Thymus (tissue), 11 donors: ENCODE measurements around the gene TBCK. TPM values are rescaled to one million over a fixed set of nuclear protein-coding genes. Genes with fewer than 3 reads are reported as not detected.

ENCODE experiments used
- DNase-seq, 9 donors: peaks; one replicate each; pipeline ENCODE4 v3.0.0-alpha.2; 2013; ENCODE audit warnings: low spot score in 9 of 9, low read depth in 6 of 9, missing footprints in 1 of 9
- H3K27ac ChIP-seq, 2 donors: one replicate each; pipeline ENCODE4 v1.5.1; 2013; ENCODE audit warnings: control low read depth in 1 of 2, low read depth in 1 of 2, low read length in 1 of 2, mild to moderate bottlenecking in 1 of 2, moderate library complexity in 1 of 2
- H3K27me3 ChIP-seq, 2 donors: one replicate each; pipeline ENCODE4 v1.5.1; 2013; ENCODE audit warnings: low read length in 1 of 2; ENCODE audit not compliant: control insufficient read depth in 2 of 2, insufficient read depth in 1 of 2
- H3K36me3 ChIP-seq, 2 donors: one replicate each; pipeline ENCODE4 v1.5.1; 2013; ENCODE audit warnings: low read length in 1 of 2, mild to moderate bottlenecking in 1 of 2, moderate library complexity in 1 of 2; ENCODE audit not compliant: control insufficient read depth in 2 of 2, insufficient read depth in 2 of 2
- H3K4me1 ChIP-seq, 2 donors: one replicate each; pipeline ENCODE4 v1.5.1; 2013; ENCODE audit warnings: low read length in 2 of 2; ENCODE audit not compliant: control insufficient read depth in 2 of 2, insufficient read depth in 2 of 2
- H3K4me3 ChIP-seq, 2 donors: one replicate each; pipeline ENCODE4 v1.5.1; 2013; ENCODE audit warnings: low read length in 2 of 2, control low read depth in 1 of 2, mild to moderate bottlenecking in 1 of 2
- H3K9me3 ChIP-seq, 2 donors: one replicate each; pipeline ENCODE4 v1.5.1; 2013; ENCODE audit warnings: low read length in 1 of 2, mild to moderate bottlenecking in 1 of 2; ENCODE audit not compliant: control insufficient read depth in 2 of 2, insufficient read depth in 1 of 2
- WGBS: extraction: QIAGEN DNeasy Blood & Tissue Kit; methylation state at CpG from one replicate; pipeline ENCODE4 v1.1.7; 2013; 5-methylcytosine and 5-hydroxymethylcytosine counted together
- polyA plus RNA-seq: library from polyadenylated mRNA; stranded (reverse); fragments of 200-250 nt; gene quantifications from one replicate; pipeline ENCODE4 v1.2.3, GENCODE V29; 2013
- total RNA-seq: library from RNA; stranded (reverse); fragments of 120-200 nt; gene quantifications from one replicate; pipeline ENCODE4 v1.2.4, GENCODE V29; 2013
- donor health status: healthy.

Gene TBCK
- total and polyA plus RNA-seq, 2 donors, result 17.9 to 34.8 TPM

GRCh38 chr4:106347167-106347566, 31.2 kb upstream of the TBCK start:
- H3K27me3 ChIP-seq, result no peaks in the 10 kb centered on the region
- no peak overlapping the region for H3K27ac ChIP-seq
- no peaks in the 10 kb centered on the region for H3K9me3 ChIP-seq
- H3K36me3 ChIP-seq, result peaks cover 0 to 30% of the 10 kb centered on the region in 2 donors
- no peaks in the 10 kb centered on the region for H3K4me1 ChIP-seq
- no peak overlapping the region for H3K4me3 ChIP-seq
- no peak for DNase-seq
- WGBS, result 96% methylated on average over 1 of the region's 1 CpG

- Histone ChIP-seq H3K27ac (no peak overlapping the region), H3K27me3 (no peaks in the 10 kb centered on the region), H3K4me1 (no peaks in the 10 kb centered on the region), H3K9me3 (no peaks in the 10 kb centered on the region), H3K4me3 (no peak overlapping the region), H3K36me3 (peaks cover 3 to 34% of the 10 kb centered on the region in 2 donors)
- DNase-seq, result no peak
- WGBS, result 96% methylated on average over 1 of the region's 1 CpG
These were observed 28.6 kb upstream of the TBCK start for GRCh38 chr4:106344647-106344970.

DNA sequence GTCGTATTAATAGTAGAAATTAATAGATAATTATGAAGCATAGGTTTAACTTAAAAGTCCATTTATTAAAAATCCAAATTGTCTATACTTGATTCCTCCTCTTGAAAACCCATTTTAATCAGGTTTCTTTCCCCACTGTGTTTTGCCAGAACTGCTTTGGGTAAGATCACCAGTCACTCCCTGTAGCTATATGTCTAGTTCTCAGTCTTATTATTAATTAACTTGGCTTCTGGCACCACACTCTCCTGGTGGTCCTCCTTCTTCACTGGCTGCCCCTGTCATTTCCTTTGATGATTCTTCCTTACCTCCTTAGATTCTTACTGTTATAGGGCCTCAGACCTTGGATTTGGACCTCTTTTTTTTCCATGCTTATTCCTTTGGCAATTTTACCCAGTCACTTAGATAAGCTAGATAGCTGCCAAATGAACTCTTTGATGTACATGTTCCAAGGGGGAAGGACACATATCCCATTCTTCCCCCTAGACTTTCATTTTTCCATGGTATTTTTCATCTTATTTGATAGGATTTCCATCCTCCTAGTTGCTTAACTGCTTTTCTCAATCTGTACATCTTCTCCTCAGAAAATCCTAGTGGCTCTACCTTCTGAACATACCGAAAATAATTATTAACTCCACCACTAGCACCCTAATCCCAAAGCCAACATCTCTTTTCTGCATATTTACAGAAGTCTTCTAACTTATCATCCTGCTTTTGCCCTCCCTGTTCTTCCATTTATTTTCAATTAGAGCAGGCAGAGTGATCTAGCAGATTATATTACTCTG, 28.0 kb upstream of the TBCK start:
- Histone ChIP-seq H3K36me3 (peaks cover 3 to 36% of the 10 kb centered on the region in 2 donors), H3K4me1 (no peaks in the 10 kb centered on the region), H3K9me3 (no peaks in the 10 kb centered on the region), H3K27me3 (no peaks in the 10 kb centered on the region), H3K27ac (no peak overlapping the region), H3K4me3 (no peak overlapping the region)
- WGBS, result 97% methylated on average over 2 of the region's 2 CpGs
- no peak for DNase-seq

GRCh38 chr4:106340774-106341173, 24.8 kb upstream of the TBCK start:
- Histone ChIP-seq H3K27me3 (no peaks in the 10 kb centered on the region), H3K9me3 (peaks cover 0 to 4% of the 10 kb centered on the region in 2 donors), H3K27ac (no peak overlapping the region), H3K4me3 (no peak overlapping the region), H3K36me3 (peaks cover 15 to 48% of the 10 kb centered on the region in 2 donors), H3K4me1 (no peaks in the 10 kb centered on the region)
- DNase-seq, result no peak
- 73% methylated on average over 1 of the region's 1 CpG for WGBS

DNA sequence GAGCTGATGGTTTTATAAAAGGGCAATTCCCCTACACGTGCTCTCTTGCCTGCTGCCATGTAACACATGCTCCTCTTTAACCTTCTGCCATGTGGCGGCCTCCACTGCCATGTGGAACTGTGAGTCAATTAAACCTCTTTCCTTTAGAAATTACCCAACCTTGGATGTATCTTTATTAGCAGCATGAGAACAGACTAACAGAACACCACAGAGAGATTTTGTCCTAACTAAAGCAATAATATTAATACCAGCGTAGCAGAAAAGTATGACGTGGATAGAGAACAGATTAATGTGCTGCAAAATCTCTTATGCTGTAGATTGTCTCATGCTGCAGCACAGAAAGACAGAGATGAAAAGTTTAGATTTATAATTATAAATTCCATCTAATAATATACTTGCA, 23.4 kb upstream of the TBCK start:
- Histone ChIP-seq H3K27ac (no peak overlapping the region), H3K36me3 (peaks cover 15 to 48% of the 10 kb centered on the region in 2 donors), H3K27me3 (no peaks in the 10 kb centered on the region), H3K4me3 (no peak overlapping the region), H3K9me3 (peaks cover 0 to 4% of the 10 kb centered on the region in 2 donors), H3K4me1 (no peaks in the 10 kb centered on the region)
- no peak for DNase-seq
- WGBS, result 97% methylated on average over 4 of the region's 4 CpGs

DNA sequence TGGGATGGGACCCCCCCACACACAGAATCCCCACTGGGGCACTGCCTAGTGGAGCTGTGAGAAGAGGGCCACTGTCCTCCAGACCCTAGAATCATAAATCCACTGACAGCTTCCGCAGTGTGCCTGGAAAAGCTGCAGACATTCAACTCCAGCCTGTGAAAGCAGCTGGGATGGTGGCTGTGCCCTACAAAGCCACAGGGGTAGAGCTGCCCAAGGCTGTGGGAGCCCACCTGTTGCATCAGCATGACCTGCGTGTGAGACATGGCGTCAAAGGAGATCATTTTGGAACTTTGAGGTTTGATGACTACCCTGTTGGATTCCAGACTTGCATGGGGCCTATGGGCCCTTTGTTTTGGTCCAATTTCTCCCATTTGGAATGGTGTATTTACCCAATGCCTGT, 22.7 kb upstream of the TBCK start:
- Histone ChIP-seq H3K4me3 (no peak overlapping the region), H3K27me3 (no peaks in the 10 kb centered on the region), H3K27ac (no peak overlapping the region), H3K9me3 (peaks cover 0 to 4% of the 10 kb centered on the region in 2 donors), H3K4me1 (no peaks in the 10 kb centered on the region), H3K36me3 (peaks cover 15 to 47% of the 10 kb centered on the region in 2 donors)
- over 99% methylated on average over 3 of the region's 3 CpGs for WGBS
- DNase-seq, result no peak

DNA sequence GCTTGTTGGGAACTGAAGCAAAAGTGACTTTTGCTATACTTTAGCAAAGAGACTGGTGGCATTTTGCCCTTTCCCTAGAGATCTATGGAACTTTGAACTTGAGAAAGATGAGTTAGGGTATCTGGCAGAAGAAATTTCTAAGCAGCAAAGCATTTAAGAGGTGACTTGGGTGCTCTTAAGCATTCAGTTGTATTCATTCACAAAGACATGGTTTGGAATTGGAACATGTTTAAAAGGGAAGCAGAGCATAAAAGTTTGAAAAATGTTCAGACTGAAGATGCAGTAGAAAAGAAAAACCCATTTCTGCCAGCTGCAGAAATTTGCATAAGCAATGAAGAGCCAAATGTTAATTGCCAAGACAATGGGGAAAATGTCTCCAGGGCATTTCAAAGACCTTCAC, 21.9 kb upstream of the TBCK start:
- H3K27me3 ChIP-seq, result no peaks in the 10 kb centered on the region
- peaks cover 15 to 52% of the 10 kb centered on the region in 2 donors for H3K36me3 ChIP-seq
- no peak overlapping the region for H3K4me3 ChIP-seq
- no peak for DNase-seq
- H3K4me1 ChIP-seq, result no peaks in the 10 kb centered on the region
- H3K9me3 ChIP-seq, result peaks cover 0 to 4% of the 10 kb centered on the region in 2 donors
- H3K27ac ChIP-seq, result no peak overlapping the region

DNA sequence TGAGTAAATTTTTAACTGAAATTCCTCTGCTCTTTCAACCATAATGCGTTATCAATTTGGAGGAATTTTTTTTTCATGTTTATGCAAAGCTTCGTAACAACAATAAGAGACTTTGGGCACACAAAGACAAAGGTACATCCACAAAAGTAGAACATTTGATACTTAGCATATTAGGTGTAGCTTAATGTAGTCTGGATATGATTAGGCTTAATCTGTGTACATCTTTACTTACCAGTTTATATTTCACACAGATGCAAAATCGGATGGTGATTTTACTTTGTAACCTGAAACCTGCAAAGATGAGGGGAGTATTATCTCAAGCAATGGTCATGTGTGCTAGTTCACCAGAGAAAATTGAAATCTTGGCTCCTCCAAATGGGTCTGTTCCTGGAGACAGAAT, 20.6 kb upstream of the TBCK start:
- Histone ChIP-seq H3K9me3 (peaks cover 0 to 4% of the 10 kb centered on the region in 2 donors), H3K36me3 (peaks cover 15 to 61% of the 10 kb centered on the region in 2 donors), H3K27me3 (no peaks in the 10 kb centered on the region), H3K4me1 (no peaks in the 10 kb centered on the region), H3K27ac (no peak overlapping the region), H3K4me3 (no peak overlapping the region)
- 98% methylated on average over 3 of the region's 3 CpGs for WGBS
- DNase-seq, result no peak

GRCh38 chr4:106334741-106335470, 18.9 kb upstream of the TBCK start:
- Histone ChIP-seq H3K9me3 (peaks cover 0 to 4% of the 10 kb centered on the region in 2 donors), H3K27me3 (no peaks in the 10 kb centered on the region), H3K4me3 (no peak overlapping the region), H3K36me3 (peaks cover 13 to 66% of the 10 kb centered on the region in 2 donors), H3K4me1 (no peaks in the 10 kb centered on the region), H3K27ac (no peak overlapping the region)
- no peak for DNase-seq
- WGBS, result 97% methylated on average over 1 of the region's 1 CpG
